GM23248 (cell line): ENCODE data around the gene SPATA22.
"Not testable (repeated sequence)": the region's sequence is repeated elsewhere in the genome, so short reads cannot be mapped to it uniquely, and the experiment has no call there.

Experiments
- EZH2 ChIP-seq: fragments of 200-600 bp; sonication (generic); IDR thresholded peaks from 2 replicates; pipeline ENCODE4 v1.6.1; 2018; ENCODE audit warnings: antibody characterized with exemption, mild to moderate bottlenecking; ENCODE audit not compliant: insufficient read depth, poor library complexity, severe bottlenecking
- EZH2phosphoT487 ChIP-seq: fragments of 200-600 bp; sonication (generic); IDR thresholded peaks from 2 replicates; pipeline ENCODE4 v1.6.1; 2018; ENCODE audit warnings: antibody characterized with exemption, moderate library complexity, mild to moderate bottlenecking, low read depth; ENCODE audit not compliant: insufficient read depth

- not testable (repeated sequence) for TF ChIP-seq EZH2, EZH2phosphoT487
Measured at GRCh38 chr17:3403856-3404255, 67.8 kb downstream of the SPATA22 start.
